Measurements from ENCODE around the gene FOXK1.

Gene FOXK1

DNA sequence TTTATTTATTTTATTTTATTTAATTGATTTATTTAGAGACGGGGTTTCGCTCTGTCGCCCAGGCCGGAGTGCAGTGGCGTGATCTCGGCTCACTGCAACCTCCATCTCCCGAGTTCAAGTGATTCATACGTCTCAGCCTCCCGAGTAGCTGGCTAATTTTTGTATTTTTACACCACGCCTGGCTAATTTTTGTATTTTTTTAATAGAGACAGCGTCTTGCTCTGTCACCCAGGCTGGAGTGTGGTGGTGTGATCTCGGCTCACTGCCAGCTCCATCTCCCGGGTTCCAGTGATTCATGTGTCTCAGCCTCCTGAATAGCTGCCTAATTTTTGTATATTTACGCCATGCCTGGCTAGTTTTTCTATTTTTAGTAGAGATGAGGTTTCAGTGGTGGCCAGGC, 127.6 kb downstream of the FOXK1 start:
- Histone ChIP-seq H3K9me3 (ENCODE audit: control insufficient read depth, insufficient read depth, low read depth, low read length) (no peaks in the 10 kb centered on the region), H3K27ac (ENCODE audit: extremely low read depth, low read depth, low read length) (no peak overlapping the region), H3K4me1 (ENCODE audit: control insufficient read depth, insufficient read depth, low read length) (no peaks in the 10 kb centered on the region), H3K36me3 (ENCODE audit: control insufficient read depth in 2 of 2, insufficient read depth in 1 of 2, low read length in 2 of 2) (no peaks in the 10 kb centered on the region; a peak in 1 of 3 replicates), H3K4me3 (ENCODE audit: low read depth, low read length) (no peak overlapping the region)
- CTCF ChIA-PET, result no interaction called here
- TF ChIP-seq ZNF404 (tag by site-specific recombination; IDR thresholded peaks at IDR 0.05) (no peak), BCL11B (tag by site-specific recombination; IDR thresholded peaks at IDR 0.05; ENCODE audit: low read depth) (no peak), ZSCAN23 (tag by site-specific recombination; IDR thresholded peaks at IDR 0.05) (no peak), ZNF138 (tag by site-specific recombination; IDR thresholded peaks at IDR 0.05; ENCODE audit: borderline replicate concordance) (no peak), ZNF174 (tag by site-specific recombination; IDR thresholded peaks at IDR 0.05) (no peak)
- TF ChIP-seq, protein P1, sequence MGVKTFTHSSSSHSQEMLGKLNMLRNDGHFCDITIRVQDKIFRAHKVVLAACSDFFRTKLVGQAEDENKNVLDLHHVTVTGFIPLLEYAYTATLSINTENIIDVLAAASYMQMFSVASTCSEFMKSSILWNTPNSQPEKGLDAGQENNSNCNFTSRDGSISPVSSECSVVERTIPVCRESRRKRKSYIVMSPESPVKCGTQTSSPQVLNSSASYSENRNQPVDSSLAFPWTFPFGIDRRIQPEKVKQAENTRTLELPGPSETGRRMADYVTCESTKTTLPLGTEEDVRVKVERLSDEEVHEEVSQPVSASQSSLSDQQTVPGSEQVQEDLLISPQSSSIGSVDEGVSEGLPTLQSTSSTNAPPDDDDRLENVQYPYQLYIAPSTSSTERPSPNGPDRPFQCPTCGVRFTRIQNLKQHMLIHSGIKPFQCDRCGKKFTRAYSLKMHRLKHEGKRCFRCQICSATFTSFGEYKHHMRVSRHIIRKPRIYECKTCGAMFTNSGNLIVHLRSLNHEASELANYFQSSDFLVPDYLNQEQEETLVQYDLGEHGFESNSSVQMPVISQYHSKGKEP (tag by site-specific recombination; IDR thresholded peaks at IDR 0.05), result no peak
- POLR2A ChIA-PET, result no interaction called here

DNA sequence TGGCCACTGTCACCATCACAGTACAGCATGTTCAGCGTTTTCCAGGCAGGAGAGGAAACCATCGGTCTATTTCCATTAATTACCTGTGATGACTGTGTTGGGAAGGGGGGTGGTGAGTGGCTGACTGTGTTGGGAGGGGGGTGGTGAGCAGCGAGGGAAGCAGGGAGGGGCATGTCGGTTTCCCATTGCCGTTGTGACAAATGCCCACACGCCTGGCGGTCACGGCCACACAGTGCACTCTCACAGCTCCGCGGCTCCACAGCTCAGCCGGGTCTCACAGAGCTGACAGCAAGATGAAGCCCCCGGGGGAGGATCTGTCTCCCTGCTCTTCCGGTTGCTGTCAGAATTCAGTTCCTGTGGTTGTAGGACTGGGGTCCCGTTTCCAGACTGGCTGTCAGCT, 132.3 kb downstream of the FOXK1 start:
- no peaks in the 10 kb centered on the region for H3K9me3 ChIP-seq (ENCODE audit: control insufficient read depth, insufficient read depth, low read depth, low read length)
- ChIA-PET POLR2A (no interaction called here), CTCF (no interaction called here)
- TF ChIP-seq ZNF561 (tag by site-specific recombination; IDR thresholded peaks at IDR 0.05; ENCODE audit: borderline replicate concordance) (no peak), TCF7L2 (IDR thresholded peaks at IDR 0.05; ENCODE audit: borderline replicate concordance, low read depth, low read length) (no peak), SP7 (tag by site-specific recombination; IDR thresholded peaks at IDR 0.05) (no peak), ZFP3 (tag by site-specific recombination; IDR thresholded peaks at IDR 0.05; ENCODE audit: low read depth) (no peak), ZNF747 (tag by site-specific recombination; IDR thresholded peaks at IDR 0.05) (no peak), ZBTB1 (tag by site-specific recombination; IDR thresholded peaks at IDR 0.05) (no peak), ZNF600 (tag by site-specific recombination; IDR thresholded peaks at IDR 0.05) (no peak)
- H3K4me3 ChIP-seq (ENCODE audit: low read depth, low read length), result no peak overlapping the region
- H3K27ac ChIP-seq (ENCODE audit: extremely low read depth, low read depth, low read length), result no peak overlapping the region
- H3K4me1 ChIP-seq (ENCODE audit: control insufficient read depth, insufficient read depth, low read length), result no peaks in the 10 kb centered on the region
- H3K36me3 ChIP-seq (ENCODE audit: control insufficient read depth in 2 of 2, insufficient read depth in 1 of 2, low read length in 2 of 2), result no peaks in the 10 kb centered on the region; a peak in 1 of 3 replicates

DNA sequence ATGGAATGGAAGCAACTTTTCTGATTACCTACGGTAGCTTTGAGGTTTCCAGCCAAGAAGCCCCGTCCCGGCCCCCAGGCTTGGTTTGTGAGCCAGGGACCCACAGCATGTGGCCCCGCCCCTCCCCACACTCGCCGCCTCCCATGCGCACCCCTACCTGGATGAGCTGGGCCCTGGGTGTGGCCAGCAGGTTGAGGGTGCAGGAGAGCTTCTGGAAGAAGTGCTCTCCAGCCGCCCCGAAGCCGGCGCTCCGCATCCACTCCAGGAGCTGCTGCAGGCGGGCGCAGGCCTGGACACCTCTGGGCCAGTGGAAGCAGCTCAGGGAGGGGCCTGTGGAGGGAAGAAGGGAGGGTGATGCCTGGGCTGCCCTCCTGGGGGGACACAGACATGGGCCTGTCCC, 133.0 kb downstream of the FOXK1 start:
- Histone ChIP-seq H3K36me3 (ENCODE audit: control insufficient read depth in 2 of 2, insufficient read depth in 1 of 2, low read length in 2 of 2) (no peaks in the 10 kb centered on the region; a peak in 1 of 3 replicates), H3K27ac (ENCODE audit: extremely low read depth, low read depth, low read length) (no peak overlapping the region), H3K9me3 (ENCODE audit: control insufficient read depth, insufficient read depth, low read depth, low read length) (no peaks in the 10 kb centered on the region), H3K4me3 (ENCODE audit: low read depth, low read length) (no peak overlapping the region), H3K4me1 (ENCODE audit: control insufficient read depth, insufficient read depth, low read length) (no peaks in the 10 kb centered on the region)
- ChIA-PET CTCF (interaction anchor here (0.7 kb wide), 1 partner anchor 17 kb away, joined by 3 read pairs; no protein-coding TSS in a partner anchor), POLR2A (no interaction called here)
- TF ChIP-seq ZNF76 (tag by site-specific recombination; IDR thresholded peaks at IDR 0.05; ENCODE audit: borderline replicate concordance, low read depth) (no peak), ZNF146 (tag by site-specific recombination; IDR thresholded peaks at IDR 0.05) (no peak), SETDB1 (IDR thresholded peaks at IDR 0.05; ENCODE audit: insufficient read length, low read length) (no peak), SCRT1 (tag by site-specific recombination; IDR thresholded peaks at IDR 0.05; ENCODE audit: borderline replicate concordance) (no peak), ZBTB7A (tag by site-specific recombination; IDR thresholded peaks at IDR 0.05; ENCODE audit: low read depth) (no peak), REPIN1 (tag by site-specific recombination; IDR thresholded peaks at IDR 0.05; ENCODE audit: low read depth) (no peak), KLF10 (tag by site-specific recombination; IDR thresholded peaks at IDR 0.05) (no peak), ZNF366 (tag by site-specific recombination; conservative IDR thresholded peaks at IDR 0.05) (no peak), MYNN (tag by site-specific recombination; IDR thresholded peaks at IDR 0.05; ENCODE audit: borderline replicate concordance) (no peak), KLF8 (tag by site-specific recombination; IDR thresholded peaks at IDR 0.05) (no peak), ZNF24 (tag by site-specific recombination; IDR thresholded peaks at IDR 0.05) (no peak)
- TF ChIP-seq, protein P2, sequence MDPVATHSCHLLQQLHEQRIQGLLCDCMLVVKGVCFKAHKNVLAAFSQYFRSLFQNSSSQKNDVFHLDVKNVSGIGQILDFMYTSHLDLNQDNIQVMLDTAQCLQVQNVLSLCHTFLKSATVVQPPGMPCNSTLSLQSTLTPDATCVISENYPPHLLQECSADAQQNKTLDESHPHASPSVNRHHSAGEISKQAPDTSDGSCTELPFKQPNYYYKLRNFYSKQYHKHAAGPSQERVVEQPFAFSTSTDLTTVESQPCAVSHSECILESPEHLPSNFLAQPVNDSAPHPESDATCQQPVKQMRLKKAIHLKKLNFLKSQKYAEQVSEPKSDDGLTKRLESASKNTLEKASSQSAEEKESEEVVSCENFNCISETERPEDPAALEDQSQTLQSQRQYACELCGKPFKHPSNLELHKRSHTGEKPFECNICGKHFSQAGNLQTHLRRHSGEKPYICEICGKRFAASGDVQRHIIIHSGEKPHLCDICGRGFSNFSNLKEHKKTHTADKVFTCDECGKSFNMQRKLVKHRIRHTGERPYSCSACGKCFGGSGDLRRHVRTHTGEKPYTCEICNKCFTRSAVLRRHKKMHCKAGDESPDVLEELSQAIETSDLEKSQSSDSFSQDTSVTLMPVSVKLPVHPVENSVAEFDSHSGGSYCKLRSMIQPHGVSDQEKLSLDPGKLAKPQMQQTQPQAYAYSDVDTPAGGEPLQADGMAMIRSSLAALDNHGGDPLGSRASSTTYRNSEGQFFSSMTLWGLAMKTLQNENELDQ (tag by site-specific recombination; IDR thresholded peaks at IDR 0.05; ENCODE audit: low read depth), result no peak
- TF ChIP-seq, protein P3, sequence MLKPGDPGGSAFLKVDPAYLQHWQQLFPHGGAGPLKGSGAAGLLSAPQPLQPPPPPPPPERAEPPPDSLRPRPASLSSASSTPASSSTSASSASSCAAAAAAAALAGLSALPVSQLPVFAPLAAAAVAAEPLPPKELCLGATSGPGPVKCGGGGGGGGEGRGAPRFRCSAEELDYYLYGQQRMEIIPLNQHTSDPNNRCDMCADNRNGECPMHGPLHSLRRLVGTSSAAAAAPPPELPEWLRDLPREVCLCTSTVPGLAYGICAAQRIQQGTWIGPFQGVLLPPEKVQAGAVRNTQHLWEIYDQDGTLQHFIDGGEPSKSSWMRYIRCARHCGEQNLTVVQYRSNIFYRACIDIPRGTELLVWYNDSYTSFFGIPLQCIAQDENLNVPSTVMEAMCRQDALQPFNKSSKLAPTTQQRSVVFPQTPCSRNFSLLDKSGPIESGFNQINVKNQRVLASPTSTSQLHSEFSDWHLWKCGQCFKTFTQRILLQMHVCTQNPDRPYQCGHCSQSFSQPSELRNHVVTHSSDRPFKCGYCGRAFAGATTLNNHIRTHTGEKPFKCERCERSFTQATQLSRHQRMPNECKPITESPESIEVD (tag by site-specific recombination; IDR thresholded peaks at IDR 0.05), result no peak
- TF ChIP-seq, protein P4, sequence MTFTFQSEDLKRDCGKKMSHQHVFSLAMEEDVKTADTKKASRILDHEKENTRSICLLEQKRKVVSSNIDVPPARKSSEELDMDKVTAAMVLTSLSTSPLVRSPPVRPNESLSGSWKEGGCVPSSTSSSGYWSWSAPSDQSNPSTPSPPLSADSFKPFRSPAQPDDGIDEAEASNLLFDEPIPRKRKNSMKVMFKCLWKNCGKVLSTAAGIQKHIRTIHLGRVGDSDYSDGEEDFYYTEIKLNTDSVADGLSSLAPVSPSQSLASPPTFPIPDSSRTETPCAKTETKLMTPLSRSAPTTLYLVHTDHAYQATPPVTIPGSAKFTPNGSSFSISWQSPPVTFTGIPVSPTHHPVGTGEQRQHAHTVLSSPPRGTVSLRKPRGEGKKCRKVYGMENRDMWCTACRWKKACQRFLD (tag by site-specific recombination; IDR thresholded peaks at IDR 0.05), result no peak
